Omental fat pad (tissue), 4 donors: ENCODE data around the gene SLC8A3. TPM values are rescaled to one million over a fixed set of nuclear protein-coding genes. Genes with fewer than 3 reads are reported as not detected.

ENCODE experiments used
- ATAC-seq: fragments of 150-250 bp; one replicate; pipeline ENCODE4 v1.9.1; 2016; ENCODE audit warnings: mild to moderate bottlenecking, moderate library complexity; ENCODE audit not compliant: low FRiP score
- DNase-seq: peaks from one replicate; pipeline ENCODE4 v3.0.0-alpha.2; 2019; ENCODE audit warnings: low spot score
- total RNA-seq, 4 donors: library from RNA; depleted of rRNA; stranded (reverse); fragments of >200 nt; gene quantifications; one replicate each; pipeline ENCODE4 v1.1.0, GENCODE V29; 2016
- TF ChIP-seq, protein P1 (sequence below), 3 donors: fragments of 450-650 bp; IDR thresholded peaks; one replicate each; pipeline ENCODE4 v1.5.1; 2016 to 2017; ENCODE audit warnings: antibody characterized with exemption in 3 of 3, mild to moderate bottlenecking in 3 of 3, moderate library complexity in 2 of 3

SLC8A3 gene
- total RNA-seq, 4 donors from 2014 or later: 0.09 to 0.79 (median 0.24) TPM; not detected in 1

GRCh38 chr14:70177081-70177800, 11.5 kb downstream of the SLC8A3 start:
- no peak for ATAC-seq
- TF ChIP-seq, protein P1, sequence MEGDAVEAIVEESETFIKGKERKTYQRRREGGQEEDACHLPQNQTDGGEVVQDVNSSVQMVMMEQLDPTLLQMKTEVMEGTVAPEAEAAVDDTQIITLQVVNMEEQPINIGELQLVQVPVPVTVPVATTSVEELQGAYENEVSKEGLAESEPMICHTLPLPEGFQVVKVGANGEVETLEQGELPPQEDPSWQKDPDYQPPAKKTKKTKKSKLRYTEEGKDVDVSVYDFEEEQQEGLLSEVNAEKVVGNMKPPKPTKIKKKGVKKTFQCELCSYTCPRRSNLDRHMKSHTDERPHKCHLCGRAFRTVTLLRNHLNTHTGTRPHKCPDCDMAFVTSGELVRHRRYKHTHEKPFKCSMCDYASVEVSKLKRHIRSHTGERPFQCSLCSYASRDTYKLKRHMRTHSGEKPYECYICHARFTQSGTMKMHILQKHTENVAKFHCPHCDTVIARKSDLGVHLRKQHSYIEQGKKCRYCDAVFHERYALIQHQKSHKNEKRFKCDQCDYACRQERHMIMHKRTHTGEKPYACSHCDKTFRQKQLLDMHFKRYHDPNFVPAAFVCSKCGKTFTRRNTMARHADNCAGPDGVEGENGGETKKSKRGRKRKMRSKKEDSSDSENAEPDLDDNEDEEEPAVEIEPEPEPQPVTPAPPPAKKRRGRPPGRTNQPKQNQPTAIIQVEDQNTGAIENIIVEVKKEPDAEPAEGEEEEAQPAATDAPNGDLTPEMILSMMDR (IDR thresholded peaks at IDR 0.05): no peak

GRCh38 chr14:70173569-70173968, 15.2 kb downstream of the SLC8A3 start:
- TF ChIP-seq, protein P1 (IDR thresholded peaks at IDR 0.05): no peak
- DNase-seq (no peak), ATAC-seq (no peak)

More at GRCh38 chr14:70177081-70177800, 11.5 kb downstream of the SLC8A3 start:
- DNase-seq: no peak

DNA sequence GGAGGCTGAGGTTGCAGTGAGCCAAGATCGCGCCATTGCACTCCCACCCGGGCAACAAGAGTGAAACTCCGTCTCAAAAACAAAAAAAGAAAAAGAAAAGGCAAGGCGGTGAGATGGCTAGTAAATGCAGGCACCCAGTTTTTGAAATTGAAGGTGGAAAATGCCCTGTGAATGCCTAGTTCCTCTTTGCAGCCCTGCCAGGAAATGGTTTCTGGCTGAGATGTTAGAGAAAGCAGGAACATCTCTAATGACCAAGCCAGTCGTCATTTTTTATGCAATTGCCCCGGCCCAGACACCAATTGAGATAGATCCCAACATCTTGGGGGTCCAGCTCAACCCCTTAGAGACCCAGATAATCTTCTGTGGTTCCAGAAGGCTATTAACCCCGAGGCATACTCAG, 17.0 kb downstream of the SLC8A3 start:
- no peak for DNase-seq
- ATAC-seq: no peak
- TF ChIP-seq, protein P1 (IDR thresholded peaks at IDR 0.05): no peak

DNA sequence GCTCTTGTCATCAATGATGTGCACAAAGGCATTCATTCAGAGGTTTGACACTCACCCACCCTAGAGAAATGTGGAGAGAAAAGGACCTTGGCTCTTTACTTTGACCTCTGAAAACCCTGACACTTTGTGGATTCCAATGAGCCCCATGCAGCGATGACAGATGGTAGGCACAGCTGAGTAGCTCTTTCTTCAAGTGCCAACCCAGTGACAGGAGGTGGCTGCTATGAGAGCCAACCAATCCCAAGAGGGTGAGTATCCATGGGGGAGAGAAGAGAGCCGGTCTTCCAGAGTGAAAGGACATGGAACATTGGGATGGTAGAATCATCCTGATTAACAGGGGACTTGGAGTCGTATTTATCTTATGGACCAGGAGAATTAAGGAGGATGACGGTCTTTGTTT, 17.8 kb downstream of the SLC8A3 start:
- DNase-seq: no peak
- TF ChIP-seq, protein P1 (IDR thresholded peaks at IDR 0.05): no peak
- ATAC-seq: no peak

- TF ChIP-seq, protein P1 (IDR thresholded peaks at IDR 0.05): no peak
- DNase-seq (no peak), ATAC-seq (no peak)
Measured at GRCh38 chr14:70168406-70168805, 20.3 kb downstream of the SLC8A3 start.

DNA sequence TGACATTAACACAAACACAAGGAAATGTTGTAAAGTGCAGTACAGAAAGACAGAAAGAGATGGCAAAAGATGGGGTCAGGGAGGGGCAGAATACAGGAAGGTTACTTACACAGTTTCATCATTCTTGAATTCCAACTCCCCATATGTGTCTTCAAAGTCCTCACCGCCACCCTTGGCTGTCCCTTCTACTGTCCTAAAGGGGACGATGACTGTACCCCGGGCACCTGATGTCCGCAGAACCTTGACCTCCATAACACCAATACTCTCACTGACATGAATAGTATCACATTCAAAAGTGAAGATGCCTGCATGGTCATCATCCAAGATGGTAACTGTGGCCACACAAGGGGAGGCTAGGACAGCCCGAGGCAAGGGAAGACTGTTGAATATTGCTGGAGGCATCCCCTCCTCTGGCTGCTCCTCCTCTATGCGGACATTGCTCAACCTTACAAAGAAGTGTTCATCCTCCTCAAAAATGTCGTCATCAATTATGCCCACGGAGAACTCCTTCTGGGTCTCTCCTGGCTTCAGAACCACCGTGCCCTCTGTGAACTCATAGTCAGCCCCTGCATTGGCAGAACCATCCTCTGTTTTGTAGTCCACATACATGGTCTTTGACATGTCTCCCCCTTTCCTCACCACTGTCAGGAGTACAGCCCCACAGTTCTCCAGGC, 22.1 kb downstream of the SLC8A3 start:
- ATAC-seq (no peak), DNase-seq (no peak)
- TF ChIP-seq, protein P1 (IDR thresholded peaks at IDR 0.05): no peak

- DNase-seq (no peak), ATAC-seq (no peak)
- TF ChIP-seq, protein P1 (IDR thresholded peaks at IDR 0.05): no peak
Measured at GRCh38 chr14:70162358-70162757, 26.4 kb downstream of the SLC8A3 start.
